Lower lobe of right lung (tissue), 2 donors: Measurements from ENCODE around the gene ARPC2. TPM values are rescaled to one million over a fixed set of nuclear protein-coding genes. Genes with fewer than 3 reads are reported as not detected.

Experiments used
- ATAC-seq, 2 donors: fragments of 200-7000 bp; cut with Tn5 transposase; one replicate each; pipeline ENCODE4 v1.9.1; 2020 to 2022; ENCODE audit warnings: mild to moderate bottlenecking in 2 of 2, moderate library complexity in 2 of 2
- DNase-seq: peaks from one replicate; pipeline ENCODE4 v3.0.0-alpha.2; 2020
- H3K27ac ChIP-seq: fragments of 200-600 bp; one replicate; pipeline ENCODE4 v1.8.0; 2022
- H3K27me3 ChIP-seq: fragments of 200-600 bp; one replicate; pipeline ENCODE4 v1.8.0; 2022; ENCODE audit warnings: low read depth
- H3K36me3 ChIP-seq: fragments of 200-600 bp; one replicate; pipeline ENCODE4 v1.8.0; 2022; ENCODE audit warnings: mild to moderate bottlenecking
- H3K4me1 ChIP-seq: fragments of 200-600 bp; one replicate; pipeline ENCODE4 v1.8.0; 2022
- H3K4me3 ChIP-seq: fragments of 200-600 bp; one replicate; pipeline ENCODE4 v1.8.0; 2022; ENCODE audit warnings: mild to moderate bottlenecking
- H3K9me3 ChIP-seq: fragments of 200-600 bp; one replicate; pipeline ENCODE4 v1.8.0; 2022
- CTCF ChIP-seq: fragments of 200-600 bp; IDR thresholded peaks from one replicate; pipeline ENCODE4 v1.8.0; 2022; ENCODE audit warnings: antibody characterized with exemption, mild to moderate bottlenecking
- intact Hi-C: fragments of 100-400 bp; cut with DNase I; formaldehyde crosslinking; loops from one replicate; pipeline ENCODE4 v1.11.0; 2022
- total RNA-seq: library from RNA; stranded (reverse); fragmentation: NEBNext Ultra II Directional; extraction: Animal tissue kit (Norgen Biotek cat#: 25700); gene quantifications from one replicate; pipeline ENCODE4 v1.2.1, GENCODE V29; 2021
- donor health status: DM: no; HTN: yes; CAD: no; lungs with severe emphysema.

The ARPC2 gene
- total RNA-seq, 1 donor from 2014 or later: 382 TPM

- ATAC-seq (peak; percentile 87 to 88), DNase-seq (peak; percentile 88)
- H3K4me1 ChIP-seq: peaks cover 50% of the 10 kb centered on the region
- peaks cover 12% of the 10 kb centered on the region for H3K36me3 ChIP-seq
- H3K27ac ChIP-seq: peak overlapping the region; percentile 95
- H3K27me3 ChIP-seq: no peaks in the 10 kb centered on the region
- peak overlapping the region; percentile 92 for H3K4me3 ChIP-seq
- H3K9me3 ChIP-seq: no peaks in the 10 kb centered on the region
- intact Hi-C loops: no loop called here
- no peak for TF ChIP-seq CTCF
These were observed 625 bp downstream of the ARPC2 start for GRCh38 chr2:218217360-218218267.

- no peak for DNase-seq
- intact Hi-C loops: no loop called here
These were observed 1.5 kb downstream of the ARPC2 start for GRCh38 chr2:218218268-218219185.

GRCh38 chr2:218219934-218220333, 2.9 kb downstream of the ARPC2 start:
- TF ChIP-seq CTCF: no peak
- ATAC-seq (no peak), DNase-seq (no peak)
- Histone ChIP-seq H3K27me3 (no peaks in the 10 kb centered on the region), H3K36me3 (peaks cover 35% of the 10 kb centered on the region), H3K4me3 (peak overlapping the region; percentile 92), H3K9me3 (no peaks in the 10 kb centered on the region), H3K27ac (peak overlapping the region; percentile 95), H3K4me1 (peaks cover 72% of the 10 kb centered on the region)
- intact Hi-C loops: no loop called here

More at GRCh38 chr2:218218268-218219185, 1.5 kb downstream of the ARPC2 start:
- H3K4me1 ChIP-seq: peaks cover 59% of the 10 kb centered on the region
- H3K36me3 ChIP-seq: peaks cover 21% of the 10 kb centered on the region
- H3K9me3 ChIP-seq: no peaks in the 10 kb centered on the region
- peak overlapping the region; percentile 92 for H3K4me3 ChIP-seq
- TF ChIP-seq CTCF: no peak
- ATAC-seq: no peak
- peak overlapping the region; percentile 95 for H3K27ac ChIP-seq
- no peaks in the 10 kb centered on the region for H3K27me3 ChIP-seq

GRCh38 chr2:218221000-218221399, 4.0 kb downstream of the ARPC2 start:
- ATAC-seq: no peak
- intact Hi-C loops: no loop called here
- H3K36me3 ChIP-seq: peaks cover 46% of the 10 kb centered on the region
- TF ChIP-seq CTCF: no peak
- no peaks in the 10 kb centered on the region for H3K27me3 ChIP-seq
- H3K4me3 ChIP-seq: no peak overlapping the region
- peaks cover 80% of the 10 kb centered on the region for H3K4me1 ChIP-seq
- no peak overlapping the region for H3K27ac ChIP-seq
- DNase-seq: no peak
- H3K9me3 ChIP-seq: no peaks in the 10 kb centered on the region

- no peak overlapping the region for H3K4me3 ChIP-seq
- H3K36me3 ChIP-seq: peaks cover 66% of the 10 kb centered on the region
- no peaks in the 10 kb centered on the region for H3K9me3 ChIP-seq
- TF ChIP-seq CTCF: no peak
- H3K27me3 ChIP-seq: no peaks in the 10 kb centered on the region
- DNase-seq (no peak), ATAC-seq (no peak)
- intact Hi-C loops: no loop called here
- H3K27ac ChIP-seq: no peak overlapping the region
- peaks cover 87% of the 10 kb centered on the region for H3K4me1 ChIP-seq
These were observed 6.1 kb downstream of the ARPC2 start for GRCh38 chr2:218223046-218223445.
